Measurements from ENCODE around the gene ST14.

ST14 gene

GRCh38 chr11:130125638-130126037, 33.9 kb upstream of the ST14 start:
- H3K4me1 ChIP-seq (ENCODE audit: low read length), result no peaks in the 10 kb centered on the region
- no peak overlapping the region for H3K9ac ChIP-seq (ENCODE audit: low read length)
- no peaks in the 10 kb centered on the region for H4K20me1 ChIP-seq (ENCODE audit: insufficient read depth, low read length)
- no peaks in the 10 kb centered on the region for H3K27me3 ChIP-seq (replicated peaks; ENCODE audit: insufficient read depth, low read length)
- no peaks in the 10 kb centered on the region for H3K79me2 ChIP-seq (ENCODE audit: low read length)
- no peak overlapping the region for H3K4me2 ChIP-seq (ENCODE audit: low read depth, low read length)
- no peaks in the 10 kb centered on the region for H3K9me2 ChIP-seq (replicated peaks; ENCODE audit: insufficient read depth, low read length)
- no peak overlapping the region for H3K4me3 ChIP-seq (ENCODE audit: low read length)
- no peaks in the 10 kb centered on the region for H3K9me3 ChIP-seq (replicated peaks; ENCODE audit: insufficient read depth, low read length)
- H3K36me3 ChIP-seq (replicated peaks; ENCODE audit: insufficient read depth, low read length), result no peaks in the 10 kb centered on the region
- no peak overlapping the region for H2AFZ ChIP-seq (ENCODE audit: low read length)
- TF ChIP-seq EZH2phosphoT487 (IDR thresholded peaks at IDR 0.05; ENCODE audit: low read length) (no peak), CTCF (IDR thresholded peaks at IDR 0.05; ENCODE audit: low read length) (no peak), EZH2 (optimal IDR thresholded peaks at IDR 0.05; ENCODE audit: low read depth, low read length) (no peak)
- H3F3A ChIP-seq (ENCODE audit: insufficient read depth, low read length), result no peaks in the 10 kb centered on the region
- no peak overlapping the region for H3K27ac ChIP-seq (ENCODE audit: low read length)
- no peak for DNase-seq

GRCh38 chr11:130126516-130126915, 33.1 kb upstream of the ST14 start:
- Histone ChIP-seq H3K27me3 (replicated peaks; ENCODE audit: insufficient read depth, low read length) (no peaks in the 10 kb centered on the region), H3K79me2 (ENCODE audit: low read length) (no peaks in the 10 kb centered on the region), H4K20me1 (ENCODE audit: insufficient read depth, low read length) (no peaks in the 10 kb centered on the region), H3F3A (ENCODE audit: insufficient read depth, low read length) (no peaks in the 10 kb centered on the region), H3K4me3 (ENCODE audit: low read length) (no peak overlapping the region), H3K36me3 (replicated peaks; ENCODE audit: insufficient read depth, low read length) (no peaks in the 10 kb centered on the region), H3K9me3 (replicated peaks; ENCODE audit: insufficient read depth, low read length) (no peaks in the 10 kb centered on the region), H3K9me2 (replicated peaks; ENCODE audit: insufficient read depth, low read length) (no peaks in the 10 kb centered on the region), H3K27ac (ENCODE audit: low read length) (no peak overlapping the region), H3K9ac (ENCODE audit: low read length) (no peak overlapping the region), H2AFZ (ENCODE audit: low read length) (no peak overlapping the region), H3K4me2 (ENCODE audit: low read depth, low read length) (no peak overlapping the region), H3K4me1 (ENCODE audit: low read length) (no peaks in the 10 kb centered on the region)
- no peak for DNase-seq
- TF ChIP-seq CTCF (IDR thresholded peaks at IDR 0.05; ENCODE audit: low read length), result no peak
- no peak for TF ChIP-seq EZH2phosphoT487 (IDR thresholded peaks at IDR 0.05; ENCODE audit: low read length)
- no peak for TF ChIP-seq EZH2 (optimal IDR thresholded peaks at IDR 0.05; ENCODE audit: low read depth, low read length)

GRCh38 chr11:130127509-130127908, 32.1 kb upstream of the ST14 start:
- no peak overlapping the region for H3K27ac ChIP-seq (ENCODE audit: low read length)
- H3K9me3 ChIP-seq (replicated peaks; ENCODE audit: insufficient read depth, low read length), result no peaks in the 10 kb centered on the region
- H3K36me3 ChIP-seq (replicated peaks; ENCODE audit: insufficient read depth, low read length), result no peaks in the 10 kb centered on the region
- H4K20me1 ChIP-seq (ENCODE audit: insufficient read depth, low read length), result no peaks in the 10 kb centered on the region
- no peak overlapping the region for H3K4me2 ChIP-seq (ENCODE audit: low read depth, low read length)
- H3K79me2 ChIP-seq (ENCODE audit: low read length), result no peaks in the 10 kb centered on the region
- TF ChIP-seq EZH2phosphoT487 (IDR thresholded peaks at IDR 0.05; ENCODE audit: low read length) (no peak), CTCF (IDR thresholded peaks at IDR 0.05; ENCODE audit: low read length) (no peak), EZH2 (optimal IDR thresholded peaks at IDR 0.05; ENCODE audit: low read depth, low read length) (no peak)
- H2AFZ ChIP-seq (ENCODE audit: low read length), result no peak overlapping the region
- H3K27me3 ChIP-seq (replicated peaks; ENCODE audit: insufficient read depth, low read length), result no peaks in the 10 kb centered on the region
- no peaks in the 10 kb centered on the region for H3K9me2 ChIP-seq (replicated peaks; ENCODE audit: insufficient read depth, low read length)
- H3F3A ChIP-seq (ENCODE audit: insufficient read depth, low read length), result no peaks in the 10 kb centered on the region
- H3K4me3 ChIP-seq (ENCODE audit: low read length), result no peak overlapping the region
- no peak for DNase-seq
- H3K9ac ChIP-seq (ENCODE audit: low read length), result no peak overlapping the region
- no peaks in the 10 kb centered on the region for H3K4me1 ChIP-seq (ENCODE audit: low read length)

Data from MM.1S (cell line).